SU-DHL-6 (cell line): ENCODE measurements around the gene CYB5R2.

Experiments
- H2AFZ ChIP-seq: fragments of 200-600 bp; sonication (generic); 2 replicates; pipeline ENCODE4 v1.6.1; 2014; ENCODE audit warnings: low read depth, mild to moderate bottlenecking, moderate library complexity, mixed read lengths, antibody characterized with exemption, low read length; ENCODE audit not compliant: severe bottlenecking
- H3F3A ChIP-seq: fragments of 200-600 bp; shearing (Covaris generic); 2 replicates; pipeline ENCODE4 v1.6.0; 2016; ENCODE audit warnings: antibody characterized with exemption, mild to moderate bottlenecking; ENCODE audit not compliant: insufficient read depth
- H3K27ac ChIP-seq: fragments of 200-600 bp; sonication (generic); 2 replicates; pipeline ENCODE4 v1.5.1; 2016; ENCODE audit warnings: low read depth, mild to moderate bottlenecking, low read length, moderate library complexity, mixed read lengths
- H3K27me3 ChIP-seq: fragments of 200-600 bp; sonication (generic), shearing (Covaris generic); 2 replicates; pipeline ENCODE4 v1.6.0; 2014; ENCODE audit warnings: mild to moderate bottlenecking, low read length
- H3K36me3 ChIP-seq: fragments of 200-600 bp; sonication (generic); 2 replicates; pipeline ENCODE4 v1.6.1; 2014; ENCODE audit warnings: mild to moderate bottlenecking, low read length, mixed read lengths
- H3K4me2 ChIP-seq: fragments of 300-600, 200-600 bp; shearing (Covaris generic), sonication (generic); 2 replicates; pipeline ENCODE4 v1.6.0; 2014; ENCODE audit warnings: low read length, low read depth, mild to moderate bottlenecking; ENCODE audit not compliant: poor library complexity, severe bottlenecking
- H3K4me3 ChIP-seq: fragments of 200-600 bp; sonication (generic); 2 replicates; pipeline ENCODE4 v1.5.1; 2014; ENCODE audit warnings: antibody characterized with exemption, low read length, mild to moderate bottlenecking, mixed read lengths; ENCODE audit not compliant: insufficient read depth, poor library complexity, severe bottlenecking
- H3K79me2 ChIP-seq: fragments of 200-600 bp; sonication (generic); 2 replicates; pipeline ENCODE4 v1.6.1; 2014; ENCODE audit warnings: mild to moderate bottlenecking, low read length, moderate library complexity; ENCODE audit not compliant: insufficient read depth
- H3K9ac ChIP-seq: fragments of 200-600 bp; sonication (generic); 2 replicates; pipeline ENCODE4 v1.7.0; 2014; ENCODE audit warnings: mild to moderate bottlenecking, low read length
- H3K9me2 ChIP-seq: fragments of 200-600 bp; sonication (generic); replicated peaks from 2 replicates; pipeline ENCODE4 v1.6.1; 2014; ENCODE audit warnings: low read length; ENCODE audit not compliant: insufficient read depth
- H3K9me3 ChIP-seq: fragments of 200-600 bp; sonication (generic); 2 replicates; pipeline ENCODE4 v1.6.1; 2014; ENCODE audit warnings: low read length, mixed read lengths; ENCODE audit not compliant: insufficient read depth
- H4K20me1 ChIP-seq: fragments of 200-600 bp; sonication (generic); 2 replicates; pipeline ENCODE4 v1.6.1; 2014; ENCODE audit warnings: low read depth, mild to moderate bottlenecking, antibody characterized with exemption, low read length, moderate library complexity, mixed read lengths
- EZH2phosphoT487 ChIP-seq: fragments of 200-600 bp; sonication (generic), shearing (Covaris generic); conservative IDR thresholded peaks from 2 replicates; pipeline ENCODE4 v1.6.1; 2018; ENCODE audit warnings: mild to moderate bottlenecking, antibody characterized with exemption, low read length, moderate library complexity, mixed read lengths
- TF ChIP-seq, protein P1 (sequence below): fragments of 200-600 bp; sonication (generic); IDR thresholded peaks from one replicate; pipeline ENCODE4 v1.5.1; 2017; ENCODE audit warnings: antibody characterized with exemption, mild to moderate bottlenecking, low read length, moderate library complexity; ENCODE audit not compliant: insufficient read depth, poor library complexity, severe bottlenecking

Gene CYB5R2

GRCh38 chr11:7671347-7672215 lies 1.7 kb downstream of the CYB5R2 start:
- no peak overlapping the region for H3K4me2 ChIP-seq
- H3K4me3 ChIP-seq, result no peak overlapping the region
- H3K79me2 ChIP-seq, result no peaks in the 10 kb centered on the region
- H3K9me2 ChIP-seq, result no peaks in the 10 kb centered on the region
- no peak overlapping the region for H3K27ac ChIP-seq
- no peak overlapping the region for H3K9ac ChIP-seq
- no peaks in the 10 kb centered on the region for H3K27me3 ChIP-seq
- no peaks in the 10 kb centered on the region for H3K9me3 ChIP-seq
- no peak overlapping the region for H2AFZ ChIP-seq
- H3F3A ChIP-seq, result no peaks in the 10 kb centered on the region
- no peaks in the 10 kb centered on the region for H4K20me1 ChIP-seq
- H3K36me3 ChIP-seq, result no peaks in the 10 kb centered on the region
- TF ChIP-seq, protein P1, sequence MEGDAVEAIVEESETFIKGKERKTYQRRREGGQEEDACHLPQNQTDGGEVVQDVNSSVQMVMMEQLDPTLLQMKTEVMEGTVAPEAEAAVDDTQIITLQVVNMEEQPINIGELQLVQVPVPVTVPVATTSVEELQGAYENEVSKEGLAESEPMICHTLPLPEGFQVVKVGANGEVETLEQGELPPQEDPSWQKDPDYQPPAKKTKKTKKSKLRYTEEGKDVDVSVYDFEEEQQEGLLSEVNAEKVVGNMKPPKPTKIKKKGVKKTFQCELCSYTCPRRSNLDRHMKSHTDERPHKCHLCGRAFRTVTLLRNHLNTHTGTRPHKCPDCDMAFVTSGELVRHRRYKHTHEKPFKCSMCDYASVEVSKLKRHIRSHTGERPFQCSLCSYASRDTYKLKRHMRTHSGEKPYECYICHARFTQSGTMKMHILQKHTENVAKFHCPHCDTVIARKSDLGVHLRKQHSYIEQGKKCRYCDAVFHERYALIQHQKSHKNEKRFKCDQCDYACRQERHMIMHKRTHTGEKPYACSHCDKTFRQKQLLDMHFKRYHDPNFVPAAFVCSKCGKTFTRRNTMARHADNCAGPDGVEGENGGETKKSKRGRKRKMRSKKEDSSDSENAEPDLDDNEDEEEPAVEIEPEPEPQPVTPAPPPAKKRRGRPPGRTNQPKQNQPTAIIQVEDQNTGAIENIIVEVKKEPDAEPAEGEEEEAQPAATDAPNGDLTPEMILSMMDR, result no peak
- TF ChIP-seq EZH2phosphoT487, result no peak

DNA sequence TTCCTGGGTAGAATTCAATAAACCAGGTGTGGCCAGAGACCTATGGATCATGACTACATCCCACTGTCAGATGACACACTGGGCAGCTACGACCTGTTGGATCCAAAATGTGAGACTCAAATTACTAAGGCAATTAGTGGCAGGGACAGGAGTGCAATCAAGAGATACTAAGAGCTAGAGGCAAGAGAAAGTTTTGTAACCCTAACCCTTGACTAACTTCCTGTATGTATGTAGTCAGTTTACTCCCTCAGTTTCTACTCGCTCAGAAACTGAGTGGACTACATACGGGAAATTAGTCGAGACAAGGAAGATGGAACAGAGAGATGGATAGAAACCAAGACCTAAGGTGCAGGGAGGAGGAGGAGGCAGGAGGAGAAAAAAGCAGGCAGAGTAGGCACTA lies 2.7 kb downstream of the CYB5R2 start:
- no peak overlapping the region for H2AFZ ChIP-seq
- no peaks in the 10 kb centered on the region for H4K20me1 ChIP-seq
- H3K9me2 ChIP-seq, result no peaks in the 10 kb centered on the region
- no peaks in the 10 kb centered on the region for H3F3A ChIP-seq
- TF ChIP-seq, protein P1, result no peak
- TF ChIP-seq EZH2phosphoT487, result no peak
- H3K79me2 ChIP-seq, result no peaks in the 10 kb centered on the region
- H3K4me3 ChIP-seq, result no peak overlapping the region
- H3K9me3 ChIP-seq, result no peaks in the 10 kb centered on the region
- no peak overlapping the region for H3K27ac ChIP-seq
- no peaks in the 10 kb centered on the region for H3K27me3 ChIP-seq
- H3K9ac ChIP-seq, result no peak overlapping the region
- no peak overlapping the region for H3K4me2 ChIP-seq
- H3K36me3 ChIP-seq, result no peaks in the 10 kb centered on the region

- Histone ChIP-seq H3F3A (no peaks in the 10 kb centered on the region), H3K27ac (no peak overlapping the region), H3K9ac (no peak overlapping the region), H4K20me1 (no peaks in the 10 kb centered on the region), H2AFZ (no peak overlapping the region), H3K9me3 (no peaks in the 10 kb centered on the region), H3K79me2 (no peaks in the 10 kb centered on the region), H3K27me3 (no peaks in the 10 kb centered on the region), H3K9me2 (no peaks in the 10 kb centered on the region), H3K4me3 (no peak overlapping the region), H3K36me3 (no peaks in the 10 kb centered on the region), H3K4me2 (no peak overlapping the region)
- TF ChIP-seq EZH2phosphoT487, result no peak
- TF ChIP-seq, protein P1, result no peak
These were observed 4.4 kb downstream of the CYB5R2 start for GRCh38 chr11:7668911-7669310.
